Measurements from ENCODE around the gene ELF1. TPM values are rescaled to one million over a fixed set of nuclear protein-coding genes. Genes with fewer than 3 reads are reported as not detected.
"Not testable (repeated sequence)": the region's sequence is repeated elsewhere in the genome, so short reads cannot be mapped to it uniquely, and the experiment has no call there.

ELF1 gene
- total and polyA plus RNA-seq, 2 donors (not counting 1 experiment from before 2014, with no cell fraction given), result 38.5 to 41.0 TPM

- Histone ChIP-seq H2AFZ (ENCODE audit: low read length) (no peak overlapping the region), H3K9ac (ENCODE audit: insufficient read depth, low read length) (no peak overlapping the region), H3K27me3 (ENCODE audit: control insufficient read depth, insufficient read depth, low read length) (no peaks in the 10 kb centered on the region), H4K20me1 (ENCODE audit: control insufficient read depth, extremely low read depth, insufficient read depth, low read length) (peaks cover 1% of the 10 kb centered on the region), H3K4me1 (ENCODE audit: control insufficient read depth, extremely low read depth, insufficient read depth, low read length) (peaks cover 2% of the 10 kb centered on the region), H3K4me3 (replicated peaks in 1 of 4; ENCODE audit: control extremely low read depth in 1 of 4, insufficient read depth in 1 of 4, low read depth in 3 of 4, low read length in 4 of 4) (no peak overlapping the region), H3K79me2 (ENCODE audit: control insufficient read depth, insufficient read depth, low read length) (peaks cover 9% of the 10 kb centered on the region), H3K9me3 (ENCODE audit: control insufficient read depth, insufficient read depth, low read depth, low read length) (no peaks in the 10 kb centered on the region), H3K27ac (ENCODE audit: insufficient read depth, low read length) (no peak overlapping the region), H3K4me2 (ENCODE audit: extremely low read depth, insufficient read depth, low read length) (no peak overlapping the region), H3K36me3 (ENCODE audit: control insufficient read depth, insufficient read depth, low read length) (no peaks in the 10 kb centered on the region)
- no peak for TF ChIP-seq EZH2 (IDR thresholded peaks at IDR 0.05; ENCODE audit: low read length, missing control alignments)
- no peak for TF ChIP-seq CTCF (conservative IDR thresholded peaks at IDR 0.05 in 1 of 2, IDR thresholded peaks at IDR 0.05 in 1 of 2; ENCODE audit: low read depth in 1 of 2, low read length in 2 of 2)
- no peak for DNase-seq (ENCODE audit: low read depth in 2 of 2)
Observed at GRCh38 chr13:40979232-40979631, 39.9 kb downstream of the ELF1 start.

- not testable (repeated sequence) for H4K20me1 ChIP-seq (ENCODE audit: control insufficient read depth, extremely low read depth, insufficient read depth, low read length); H3K27ac ChIP-seq (ENCODE audit: insufficient read depth, low read length); DNase-seq (ENCODE audit: low read depth in 2 of 2); H3K79me2 ChIP-seq (ENCODE audit: control insufficient read depth, insufficient read depth, low read length); H3K4me1 ChIP-seq (ENCODE audit: control insufficient read depth, extremely low read depth, insufficient read depth, low read length); H3K4me2 ChIP-seq (ENCODE audit: extremely low read depth, insufficient read depth, low read length); H3K27me3 ChIP-seq (ENCODE audit: control insufficient read depth, insufficient read depth, low read length); H3K9me3 ChIP-seq (ENCODE audit: control insufficient read depth, insufficient read depth, low read depth, low read length); H3K9ac ChIP-seq (ENCODE audit: insufficient read depth, low read length); H3K4me3 ChIP-seq (replicated peaks in 1 of 4; ENCODE audit: control extremely low read depth in 1 of 4, insufficient read depth in 1 of 4, low read depth in 3 of 4, low read length in 4 of 4); H2AFZ ChIP-seq (ENCODE audit: low read length); H3K36me3 ChIP-seq (ENCODE audit: control insufficient read depth, insufficient read depth, low read length)
Observed at GRCh38 chr13:40978109-40978508, 41.0 kb downstream of the ELF1 start.

GRCh38 chr13:40975441-40975840 is 43.7 kb downstream of the ELF1 start:
- H4K20me1 ChIP-seq (ENCODE audit: control insufficient read depth, extremely low read depth, insufficient read depth, low read length), result peaks cover 1% of the 10 kb centered on the region
- no peaks in the 10 kb centered on the region for H3K9me3 ChIP-seq (ENCODE audit: control insufficient read depth, insufficient read depth, low read depth, low read length)
- H3K4me1 ChIP-seq (ENCODE audit: control insufficient read depth, extremely low read depth, insufficient read depth, low read length), result no peaks in the 10 kb centered on the region
- no peak overlapping the region for H3K27ac ChIP-seq (ENCODE audit: insufficient read depth, low read length)
- H2AFZ ChIP-seq (ENCODE audit: low read length), result no peak overlapping the region
- no peaks in the 10 kb centered on the region for H3K27me3 ChIP-seq (ENCODE audit: control insufficient read depth, insufficient read depth, low read length)
- TF ChIP-seq CTCF (conservative IDR thresholded peaks at IDR 0.05 in 1 of 2, IDR thresholded peaks at IDR 0.05 in 1 of 2; ENCODE audit: low read depth in 1 of 2, low read length in 2 of 2) (no peak), EZH2 (IDR thresholded peaks at IDR 0.05; ENCODE audit: low read length, missing control alignments) (no peak)
- no peak overlapping the region for H3K4me2 ChIP-seq (ENCODE audit: extremely low read depth, insufficient read depth, low read length)
- H3K9ac ChIP-seq (ENCODE audit: insufficient read depth, low read length), result no peak overlapping the region
- no peak for DNase-seq (ENCODE audit: low read depth in 2 of 2)
- H3K79me2 ChIP-seq (ENCODE audit: control insufficient read depth, insufficient read depth, low read length), result peaks cover 4% of the 10 kb centered on the region
- H3K4me3 ChIP-seq (replicated peaks in 1 of 4; ENCODE audit: control extremely low read depth in 1 of 4, insufficient read depth in 1 of 4, low read depth in 3 of 4, low read length in 4 of 4), result no peak overlapping the region
- H3K36me3 ChIP-seq (ENCODE audit: control insufficient read depth, insufficient read depth, low read length), result no peaks in the 10 kb centered on the region

Data from fibroblast of lung (primary cell).